Activated naive CD4-positive, alpha-beta T cell treated with anti-CD3 and anti-CD28 coated beads, Interleukin-2, amount 50 U/mL, for 16 hours (primary cell): ENCODE measurements around the gene COL6A2.

Experiments
- DNase-seq: peaks from one replicate; pipeline ENCODE4 v3.0.0-alpha.2; 2020

Gene COL6A2

DNA sequence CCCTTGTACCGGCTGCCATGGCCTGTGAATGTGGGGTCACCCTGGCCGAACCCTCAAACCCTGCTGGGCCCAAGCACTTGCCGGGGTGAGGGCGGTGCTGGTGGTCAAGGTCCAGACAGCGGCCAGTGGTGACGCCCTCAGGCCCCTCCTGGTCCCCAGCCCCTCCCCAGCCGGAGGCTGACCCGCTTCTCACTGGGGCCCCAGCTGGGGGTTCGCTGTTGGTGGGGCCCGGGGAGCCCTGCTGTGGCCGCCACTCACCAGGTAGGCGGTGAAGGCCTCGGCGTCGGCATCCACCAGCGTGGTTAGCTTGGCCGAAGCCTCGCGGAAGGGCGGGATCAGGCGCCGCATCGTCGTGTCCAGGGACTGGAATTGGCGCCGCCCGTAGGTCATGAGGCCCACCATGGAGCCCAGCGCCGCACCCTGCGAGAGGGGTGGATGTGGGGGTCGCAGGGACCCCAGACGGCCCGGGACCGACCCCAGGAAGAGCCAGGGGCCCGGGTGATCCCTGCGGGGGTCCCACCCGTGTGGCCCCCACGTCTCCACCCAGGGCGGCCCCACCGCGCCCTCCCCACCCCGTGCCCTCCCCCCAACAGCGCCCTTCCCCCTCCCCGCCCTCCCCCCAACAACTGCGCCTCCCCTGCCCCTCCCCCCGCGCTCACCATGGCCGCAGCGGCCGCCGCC, 47.4 kb downstream of the COL6A2 start:
- DNase-seq: no peak

DNA sequence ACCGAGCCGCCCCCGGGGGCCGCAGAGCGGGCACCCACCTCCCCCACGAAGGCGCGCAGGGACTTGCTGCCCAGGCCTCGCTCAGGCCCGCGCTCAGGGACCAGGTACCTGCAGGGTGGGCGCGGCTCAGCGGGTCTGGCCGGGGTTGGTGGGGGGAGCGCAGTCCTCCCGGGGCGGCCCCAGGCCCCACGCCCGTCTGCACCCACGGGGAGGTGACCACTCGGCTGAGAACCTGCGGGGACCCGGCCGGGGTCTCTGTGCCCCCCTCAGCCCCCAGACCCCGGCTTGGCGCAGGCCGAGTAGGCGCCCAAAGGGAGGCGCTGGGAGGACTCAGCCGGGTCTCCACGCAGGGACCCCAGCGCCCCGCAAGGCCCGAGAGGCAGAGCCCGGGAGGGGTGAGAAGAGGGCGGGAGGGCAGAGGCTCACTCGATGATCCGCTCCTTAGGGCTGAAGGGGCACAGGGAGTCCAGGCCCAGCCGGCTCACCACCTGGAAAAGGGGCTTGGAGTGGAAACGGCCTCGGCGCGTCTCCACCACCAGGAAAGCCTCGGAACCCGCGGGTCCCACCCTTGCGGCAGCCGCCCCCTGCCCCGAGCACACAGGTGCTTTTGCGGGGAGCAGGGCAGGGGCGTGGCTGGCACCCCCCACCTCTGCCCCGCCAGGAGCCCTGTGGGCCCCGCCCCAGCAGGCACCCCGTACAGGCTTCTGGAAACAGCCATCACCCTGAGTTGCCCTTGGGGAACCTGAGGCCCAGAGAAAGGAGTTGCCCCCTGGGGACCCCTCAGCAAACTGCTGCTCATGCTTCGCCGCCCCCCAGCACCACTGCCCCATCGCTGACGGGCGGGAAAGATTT, 48.2 kb downstream of the COL6A2 start:
- DNase-seq: no peak

DNA sequence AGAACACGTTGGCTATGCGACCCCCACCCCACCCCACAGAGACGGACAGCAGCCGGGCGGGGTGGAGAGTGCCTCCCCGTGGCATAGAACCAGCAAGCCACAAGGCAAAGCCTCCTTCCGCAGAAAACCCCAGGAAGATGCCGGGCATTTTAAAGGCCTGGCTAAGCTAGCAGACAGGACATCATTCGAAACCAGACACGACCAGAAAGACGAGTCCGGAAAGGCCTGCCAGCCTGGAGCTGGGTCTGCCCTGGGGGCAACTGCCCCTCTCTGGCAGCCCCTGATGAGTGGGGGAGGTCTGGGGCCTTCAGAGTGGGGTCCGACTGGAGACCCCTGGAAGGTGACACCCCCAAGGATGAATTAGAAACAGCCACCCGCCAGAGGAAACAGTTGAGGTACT, 48.9 kb downstream of the COL6A2 start:
- DNase-seq: no peak

DNA sequence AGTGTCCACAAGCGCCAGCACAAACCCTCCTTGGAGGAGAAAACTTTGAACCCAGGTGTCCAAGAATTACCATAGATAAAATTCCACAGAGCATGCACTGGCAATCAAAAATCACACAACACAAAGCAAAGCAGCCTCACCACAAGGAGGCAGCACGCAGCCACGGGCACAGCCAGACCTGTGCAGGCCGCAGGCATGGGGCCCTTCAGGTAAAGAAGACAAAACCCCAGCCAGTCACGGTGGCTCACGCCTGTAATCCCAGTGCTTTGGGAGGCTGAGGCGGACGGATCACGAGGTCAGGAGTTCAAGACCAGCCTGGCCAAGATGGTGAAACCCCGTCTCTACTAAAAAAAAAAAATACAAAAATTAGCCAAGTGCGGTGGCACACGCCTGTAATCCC, 49.5 kb downstream of the COL6A2 start:
- peak; percentile 50 for DNase-seq

DNA sequence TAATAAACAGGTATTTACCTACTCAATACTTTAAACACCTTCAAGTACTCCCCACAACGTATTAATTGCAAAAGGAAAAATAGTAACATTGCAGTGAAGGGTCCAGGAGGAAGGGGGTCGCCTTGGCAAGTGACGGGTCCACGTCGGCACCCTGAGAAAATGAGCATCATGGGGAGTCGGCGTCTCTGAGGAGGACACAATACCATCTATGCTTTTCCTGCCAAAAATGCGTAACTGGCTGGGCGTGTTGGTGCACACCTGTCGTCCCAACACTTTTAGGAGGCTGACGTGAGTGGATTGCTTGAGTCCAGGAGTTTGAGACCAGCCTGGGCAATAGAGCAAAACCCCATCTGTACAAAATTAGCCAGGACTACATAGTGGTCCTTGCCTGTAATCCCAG, 50.2 kb downstream of the COL6A2 start:
- DNase-seq: no peak

DNA sequence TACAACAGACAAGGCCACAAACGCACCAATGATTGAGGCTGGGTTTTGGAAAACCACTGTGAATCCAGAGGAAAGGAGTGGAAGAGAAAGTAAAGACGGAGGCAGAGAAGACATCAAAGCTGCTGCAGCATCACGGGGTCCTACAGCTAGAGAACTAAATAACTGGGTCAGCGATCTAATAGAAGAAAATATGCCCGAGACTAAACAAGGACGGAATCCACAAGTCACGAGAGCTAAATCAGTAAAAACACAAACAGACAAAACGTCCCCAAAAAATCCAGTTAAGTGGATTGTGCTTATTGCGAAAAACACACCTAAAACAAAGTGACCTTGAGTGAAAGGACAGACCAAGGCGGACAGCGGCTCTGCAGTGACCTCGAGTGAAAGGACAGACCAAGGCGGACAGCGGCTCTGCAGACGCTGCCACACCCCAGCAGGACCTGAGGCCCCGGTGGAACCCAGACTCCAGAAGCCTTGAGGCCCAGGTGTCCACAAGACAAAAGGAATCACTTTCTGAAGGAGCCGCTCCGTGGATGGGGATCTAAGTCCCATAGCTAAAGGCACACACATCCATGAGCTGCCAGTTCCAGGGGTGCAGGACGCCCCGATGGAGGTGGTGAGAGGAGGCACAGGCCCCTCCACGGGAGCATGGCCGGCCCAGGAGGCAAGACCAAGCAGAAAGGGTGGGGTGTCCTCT, 51.4 kb downstream of the COL6A2 start:
- no peak for DNase-seq

DNA sequence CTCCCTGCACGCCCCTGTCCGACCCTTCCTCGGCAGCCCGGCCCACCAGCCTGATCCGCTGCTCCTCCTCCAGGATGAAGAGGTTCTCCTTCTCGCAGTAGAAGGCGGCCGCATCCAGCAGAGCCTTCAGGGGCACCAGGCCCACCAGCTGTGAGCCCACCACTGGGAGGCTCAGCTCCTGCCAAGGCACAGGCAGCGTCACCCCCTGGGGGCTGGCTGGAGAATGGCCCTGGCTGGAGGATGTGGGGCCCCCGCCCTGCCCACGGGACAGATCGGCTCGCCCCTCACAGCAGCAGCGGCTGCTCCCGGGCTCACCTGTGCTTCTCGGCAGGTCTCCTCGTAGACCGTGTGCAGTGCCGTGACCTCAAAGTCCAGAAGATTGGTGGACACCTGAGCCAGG, 52.2 kb downstream of the COL6A2 start:
- DNase-seq: peak; percentile 3

DNA sequence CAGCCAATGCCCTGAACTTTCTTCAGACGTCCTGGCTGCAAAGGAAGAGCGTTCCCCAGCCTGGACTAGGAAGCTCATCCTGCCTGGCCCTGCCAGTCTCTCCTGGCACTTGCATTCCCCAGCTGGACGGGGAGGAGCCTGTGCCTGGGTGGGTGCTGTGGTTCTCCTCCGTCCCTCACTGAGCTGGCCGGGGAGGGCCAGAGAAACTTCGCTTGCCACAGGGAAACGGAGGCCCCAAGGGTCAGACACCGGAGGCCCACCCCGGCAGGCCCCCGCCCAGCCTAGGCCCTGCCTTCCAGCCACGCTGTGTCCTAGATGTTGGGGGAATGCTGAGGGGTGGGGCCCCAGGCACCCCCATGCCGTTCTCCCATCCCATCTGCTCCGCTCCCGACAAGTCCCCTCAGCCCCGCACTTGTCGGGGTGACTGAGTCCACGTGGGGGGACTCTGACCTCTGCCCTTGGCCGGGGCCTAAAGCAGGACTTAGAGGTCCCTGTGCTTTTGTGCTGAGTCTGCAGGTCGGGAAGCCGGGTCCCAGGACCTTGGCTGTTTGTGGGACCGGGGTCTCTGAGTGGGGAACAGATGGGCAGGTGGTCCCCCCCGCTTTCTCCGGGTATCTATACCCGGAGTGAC, 52.7 kb downstream of the COL6A2 start:
- DNase-seq: peak; percentile 8

DNA sequence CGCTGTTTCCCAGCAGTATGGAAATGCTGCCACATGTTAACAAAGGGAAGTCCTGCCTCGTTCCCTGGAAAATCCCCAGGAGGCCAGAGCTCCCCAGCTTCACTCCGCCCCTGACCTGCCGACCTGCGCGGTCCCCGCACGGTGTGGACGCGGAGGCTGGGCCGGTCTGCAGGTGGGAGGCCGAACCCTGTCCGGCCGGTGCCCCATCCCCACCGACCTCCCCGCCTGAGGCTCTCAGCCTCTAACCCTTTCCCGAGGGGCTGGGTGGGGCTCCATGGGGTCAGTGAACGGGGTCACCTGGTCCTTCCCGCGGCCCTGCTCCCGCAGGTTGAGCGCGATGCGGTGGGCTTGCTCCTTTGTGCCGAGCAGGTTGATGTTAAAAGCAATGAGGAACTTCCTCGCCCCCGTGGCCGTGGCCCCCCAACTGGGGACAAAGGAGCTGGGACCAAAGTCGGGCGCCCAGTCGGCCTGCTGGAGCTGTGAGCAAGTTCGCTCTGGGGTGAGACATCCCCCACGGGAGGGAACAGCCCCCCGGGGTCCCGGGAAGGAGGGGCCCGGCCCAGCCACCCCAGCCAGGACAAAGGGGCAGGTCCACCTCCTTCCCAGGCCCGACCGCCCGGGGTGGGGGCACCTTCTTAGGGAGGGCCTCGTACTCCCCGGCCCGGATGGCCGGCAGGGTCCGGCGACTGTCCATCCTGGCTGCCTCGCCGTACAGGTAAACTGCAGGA, 53.5 kb downstream of the COL6A2 start:
- peak; percentile 6 for DNase-seq

DNA sequence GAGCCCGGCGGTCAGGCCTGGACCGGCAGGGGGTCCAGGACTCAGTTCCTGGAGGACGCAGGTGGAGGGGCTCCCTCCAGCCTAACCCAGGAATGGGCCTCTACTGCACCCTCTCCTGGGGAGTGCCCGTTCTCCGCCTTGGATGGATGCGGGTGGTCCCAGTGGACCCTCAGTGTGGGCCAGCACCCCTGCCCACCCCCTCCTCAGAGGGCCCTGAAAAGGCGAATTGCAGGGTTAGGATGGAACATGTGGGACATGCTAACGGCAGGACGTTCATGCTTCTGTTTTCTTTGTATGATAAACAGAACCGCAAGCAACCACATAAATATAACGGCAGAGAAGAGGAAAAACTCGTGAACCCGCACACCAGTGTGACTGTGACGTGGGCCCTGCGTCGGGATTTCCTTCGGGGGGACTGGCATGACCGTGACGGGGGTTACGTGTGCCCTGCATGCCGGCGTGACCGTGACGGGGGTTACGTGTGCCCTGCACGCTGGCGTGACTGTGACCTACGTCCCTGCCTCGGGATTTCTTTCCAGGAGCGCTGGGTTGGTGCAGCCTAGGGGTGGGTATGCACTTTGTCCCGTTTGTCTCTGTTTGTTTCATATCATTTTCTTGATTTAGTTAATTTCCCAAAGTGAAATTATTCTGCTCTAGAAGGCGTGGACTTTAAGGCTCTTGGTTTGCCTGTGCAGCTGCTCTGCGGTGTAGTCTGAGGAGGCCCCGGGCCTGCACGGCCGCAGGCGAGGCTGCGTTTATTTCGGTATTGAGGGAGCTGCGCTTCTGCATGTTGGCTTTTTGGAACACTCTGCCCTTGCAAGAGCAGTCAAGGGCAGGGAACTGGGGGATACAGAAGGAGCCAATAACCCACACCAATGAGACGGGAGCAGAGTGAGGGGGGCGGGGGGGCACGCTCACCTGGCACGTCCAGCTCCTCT, 54.3 kb downstream of the COL6A2 start:
- peak; percentile 8 for DNase-seq

DNA sequence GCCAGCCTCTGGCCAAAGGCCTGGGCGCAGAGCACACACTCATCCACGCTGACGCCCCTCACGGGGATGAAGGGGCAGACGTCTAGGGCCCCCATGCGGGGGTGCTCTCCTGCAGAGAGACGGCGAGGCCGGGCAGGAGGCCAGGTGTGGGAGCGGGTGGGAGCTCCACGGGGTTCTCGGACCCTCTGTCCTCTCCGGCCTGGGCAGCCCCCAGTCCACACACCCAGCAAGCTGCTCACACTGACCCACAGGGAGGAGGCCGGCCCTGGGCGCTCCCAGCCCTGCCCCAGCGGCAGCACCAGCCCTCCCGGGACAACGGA, 55.0 kb downstream of the COL6A2 start:
- peak; percentile 4 for DNase-seq

DNA sequence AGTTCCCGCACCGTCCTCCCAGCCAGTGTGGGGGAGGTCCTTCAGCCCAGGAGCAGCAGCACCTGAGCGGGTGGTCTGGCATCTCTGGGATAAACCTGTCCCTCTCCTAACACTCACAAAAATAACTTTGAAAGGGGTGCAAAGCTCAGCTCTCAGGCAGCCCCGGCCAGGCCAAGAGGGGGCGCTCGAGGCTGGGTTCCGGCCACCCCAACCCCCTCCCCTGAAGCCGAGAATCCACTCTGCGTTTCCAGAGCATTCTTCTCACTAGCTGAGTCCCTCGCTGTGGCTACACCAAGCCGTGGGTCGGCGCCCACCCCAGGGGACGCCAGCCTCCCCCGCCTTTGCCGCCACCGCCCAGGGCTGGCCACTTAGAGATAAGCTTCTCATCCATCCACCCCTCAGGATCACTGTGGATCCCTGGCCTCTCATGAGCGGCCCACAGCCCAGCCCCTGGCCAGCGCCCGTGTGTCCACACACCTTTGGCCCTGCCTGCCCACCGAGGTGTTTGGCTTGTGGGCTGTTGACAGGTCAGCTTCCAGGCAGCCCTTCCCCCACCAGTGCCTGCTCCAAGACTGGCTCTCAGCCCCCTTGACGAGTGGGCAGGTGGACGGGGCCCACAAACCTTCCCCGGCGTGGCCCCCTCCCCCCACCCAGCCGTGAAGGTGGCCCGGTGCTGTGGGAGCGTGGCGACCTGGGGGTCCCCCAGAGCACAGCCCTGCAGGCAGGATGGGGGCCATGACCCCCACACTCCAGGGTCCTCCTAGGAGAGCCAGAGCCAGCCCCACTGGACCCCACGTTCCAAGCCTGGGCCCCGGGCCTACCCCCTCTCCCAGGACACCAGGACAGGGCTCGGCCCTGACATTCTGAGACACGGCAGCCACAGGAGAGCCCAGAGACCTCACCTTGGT, 55.6 kb downstream of the COL6A2 start:
- DNase-seq: peak; percentile 51

DNA sequence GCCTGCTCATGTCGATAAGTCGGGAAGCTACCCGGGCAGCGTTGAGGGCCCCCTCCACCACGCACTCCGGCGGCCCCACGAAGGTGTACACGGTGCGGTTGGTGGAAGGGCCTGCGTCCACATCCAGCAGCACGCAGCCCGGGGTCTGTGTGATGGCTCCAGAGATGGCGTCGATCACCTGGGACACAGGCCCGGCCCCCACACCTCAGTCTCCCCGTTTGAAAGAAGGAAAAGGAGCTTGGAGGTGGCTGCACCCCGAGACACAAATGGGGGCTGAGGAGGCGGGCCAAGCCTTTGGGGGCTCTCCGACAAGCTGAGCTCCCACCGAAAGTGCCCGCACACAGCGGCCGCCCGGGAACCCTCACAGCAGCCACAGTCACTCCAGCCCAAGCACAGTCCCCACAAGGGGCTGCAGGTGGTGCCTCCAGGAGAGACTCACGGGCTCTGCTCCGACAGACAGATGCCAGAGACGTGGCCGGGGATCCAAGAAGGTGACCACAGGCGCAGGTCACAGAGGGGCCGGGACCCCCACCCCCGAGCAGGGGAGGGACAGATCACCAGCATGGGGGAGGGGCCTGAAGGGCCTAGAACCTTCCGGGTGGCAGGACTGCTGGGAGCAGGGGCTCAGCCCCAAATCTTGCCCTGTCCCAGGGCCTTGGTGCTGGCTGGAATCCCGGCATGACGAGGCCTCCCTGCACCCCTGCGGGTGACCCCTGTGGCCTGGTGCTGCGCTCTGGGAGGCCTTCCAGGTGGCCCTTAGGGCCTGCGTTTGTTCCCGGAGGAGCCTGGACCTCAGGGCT, 56.4 kb downstream of the COL6A2 start:
- DNase-seq: peak; percentile 6

DNA sequence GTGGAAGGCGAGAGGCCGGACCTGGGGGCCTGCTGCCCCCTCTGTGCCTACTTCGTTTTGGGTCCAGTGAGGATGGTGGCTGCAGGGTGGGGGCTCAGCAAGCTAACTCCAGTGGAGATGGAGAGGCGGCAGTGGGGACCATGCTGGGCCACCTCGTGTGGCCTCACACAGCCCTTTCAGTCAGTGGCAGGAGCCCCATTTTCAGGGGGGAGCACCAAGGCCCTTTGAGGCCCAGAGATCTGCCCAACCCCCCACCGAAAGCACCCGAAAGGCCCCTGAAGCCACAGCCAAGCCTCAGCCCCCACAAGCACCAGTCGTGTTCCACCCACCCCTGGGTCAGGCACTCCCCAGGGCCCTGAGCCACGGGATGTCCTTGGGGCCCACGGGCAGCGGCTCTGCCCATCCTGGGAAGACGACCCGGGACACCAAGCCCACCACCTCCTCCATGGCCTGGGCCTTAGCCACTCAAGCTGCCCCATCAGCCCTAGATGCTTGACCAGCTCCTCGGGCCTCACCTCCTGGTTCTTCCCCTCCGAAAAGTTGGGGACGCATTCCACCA, 57.1 kb downstream of the COL6A2 start:
- DNase-seq: no peak

DNA sequence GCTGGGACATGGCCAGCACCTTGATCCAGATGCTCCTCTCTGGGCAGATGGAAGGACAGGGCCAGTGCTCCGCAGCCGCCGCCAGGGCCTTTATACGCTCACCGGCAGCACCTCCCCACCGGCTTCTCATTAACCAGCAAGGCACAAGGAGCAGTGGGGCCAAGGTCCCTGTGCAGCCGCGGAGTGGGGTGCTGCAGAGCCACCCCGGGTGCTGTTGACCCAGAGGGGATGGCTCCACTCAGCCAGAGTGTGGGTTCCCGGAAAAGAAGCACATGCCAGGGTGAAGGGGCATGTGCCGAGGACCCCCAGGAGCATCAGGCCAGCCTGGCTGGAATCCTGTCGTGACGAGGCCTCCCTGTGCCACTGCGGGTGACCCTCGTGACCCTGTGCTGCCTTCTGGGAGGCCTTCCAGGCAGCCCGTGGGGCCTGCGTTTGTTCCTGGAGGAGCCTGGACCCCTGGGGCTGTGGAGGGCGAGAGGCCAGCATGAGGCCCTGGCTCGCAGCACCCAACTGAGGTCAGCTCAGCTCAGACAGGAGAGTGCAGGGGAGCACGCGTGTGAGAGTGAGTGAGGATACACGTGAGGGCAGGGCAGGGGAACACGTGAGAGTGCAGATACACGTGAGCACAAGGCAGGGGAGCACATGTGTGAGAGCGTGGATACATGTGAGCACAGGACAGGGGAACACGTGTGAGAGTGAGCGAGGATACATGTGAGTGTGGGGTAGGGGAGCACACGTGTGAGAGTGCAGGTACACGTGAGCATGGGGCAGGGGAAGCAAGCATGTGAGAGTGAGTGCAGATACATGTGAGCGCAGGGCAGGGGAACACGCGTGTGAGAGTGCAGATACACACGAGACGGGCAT, 57.8 kb downstream of the COL6A2 start, which contains the start of gene FTCD:
TSS of gene FTCD (minus strand) at position 66 of the 864 bp plus-strand sequence. CDS start at position 10, 56 bp downstream.
- DNase-seq: no peak

DNA sequence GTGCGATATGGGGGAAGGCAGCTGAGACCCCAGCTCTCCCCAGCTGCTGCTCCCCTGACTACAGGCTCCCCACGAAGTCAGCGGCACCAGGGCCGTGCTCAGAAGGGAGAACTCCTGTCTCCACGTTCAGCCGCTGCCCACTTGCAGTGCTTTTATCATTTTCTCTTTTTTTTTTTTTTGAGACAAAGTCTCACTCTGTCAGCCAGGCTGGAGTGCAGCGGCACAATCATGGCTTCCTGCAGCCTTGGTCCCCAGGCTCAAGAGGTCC, 58.4 kb downstream of the COL6A2 start:
- DNase-seq: no peak

DNA sequence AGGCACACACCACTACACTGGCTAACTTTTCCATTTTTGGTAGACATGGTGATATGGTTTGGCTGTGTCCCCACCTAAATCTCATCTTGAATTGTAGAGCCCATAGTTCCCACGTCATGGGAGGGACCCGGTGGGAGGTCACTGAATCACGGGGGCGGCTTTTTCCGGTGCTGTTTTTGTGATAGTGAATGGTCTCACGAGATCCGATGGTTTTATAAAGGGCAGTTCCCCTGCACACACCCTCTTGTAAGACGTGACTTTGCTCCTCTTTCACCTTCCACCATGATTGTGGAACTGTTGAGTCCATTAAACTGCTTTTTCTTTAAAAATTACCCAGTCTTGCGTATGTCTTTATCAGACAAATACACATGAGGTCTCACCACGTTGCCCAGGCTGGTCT, 58.8 kb downstream of the COL6A2 start:
- DNase-seq: no peak

DNA sequence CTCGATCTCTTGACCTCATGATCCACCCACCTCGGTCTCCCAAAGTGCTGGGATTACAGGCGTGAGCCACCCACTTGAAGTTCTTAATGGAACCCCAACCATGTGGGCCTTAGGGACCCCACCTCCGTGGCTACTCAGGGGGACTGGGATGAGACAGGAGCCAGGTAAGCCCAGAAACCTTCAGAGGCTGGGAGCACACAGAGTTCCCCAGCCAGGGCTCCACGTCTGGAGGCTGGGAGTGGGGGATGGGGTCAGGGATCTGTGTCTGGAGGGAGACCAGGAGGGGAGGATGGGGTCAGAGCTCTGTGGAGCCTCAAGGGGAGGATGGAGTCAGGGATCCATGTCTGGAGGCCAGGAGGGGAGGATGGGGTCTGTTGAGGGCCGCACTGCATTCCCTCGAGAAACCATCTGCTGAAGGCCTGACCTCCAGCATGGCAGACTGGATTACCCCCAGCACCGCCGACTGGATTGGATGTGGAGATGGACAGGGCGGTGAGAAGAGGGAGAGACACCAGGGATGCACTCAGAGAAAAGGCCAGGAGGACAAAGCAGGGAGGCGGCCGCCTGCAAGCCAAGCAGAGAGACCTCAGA, 59.6 kb downstream of the COL6A2 start:
- no peak for DNase-seq
